IMR-90 (cell line): Measurements from ENCODE around the gene NRL. TPM values are rescaled to one million over a fixed set of nuclear protein-coding genes. Genes with fewer than 3 reads are reported as not detected.

Experiments used
- ATAC-seq: fragments of 200-7000 bp; cut with Tn5 transposase; 2 replicates; pipeline ENCODE4 v1.9.1; 2020; ENCODE audit warnings: low read depth, mild to moderate bottlenecking, moderate library complexity
- BruUV-seq: library from RNA; stranded (reverse); fragments of 400-500 nt; replicated peaks from 2 replicates; lab custom pipeline; 2021; lab: Mats Ljungman, UMichigan
- CTCF ChIA-PET: fragments of 300-600 bp; formaldehyde crosslinking; extraction: SDS; loops from one replicate; lab custom pipeline; 2021; ENCODE audit warnings: antibody characterized with exemption; lab: Yijun Ruan, JAX
- POLR2A ChIA-PET: fragments of 300-600 bp; sonication (Branson Sonifier 250); formaldehyde crosslinking; loops from one replicate; lab custom pipeline; 2022; ENCODE audit warnings: antibody characterized with exemption; ENCODE audit not compliant: unreplicated experiment; lab: Charles Lee
- DNase-seq: peaks from one replicate; pipeline ENCODE4 v3.0.0; 2013
- H2AFZ ChIP-seq: replicated peaks from 2 replicates; pipeline ENCODE3; 2013; ENCODE audit warnings: low read length, mild to moderate bottlenecking; ENCODE audit not compliant: poor library complexity
- H2AK5ac ChIP-seq: 2 replicates; pipeline ENCODE4 v1.6.1; 2013; ENCODE audit warnings: low read depth, low read length, inconsistent platforms
- H2AK9ac ChIP-seq: replicated peaks from 2 replicates; pipeline ENCODE3; 2013; ENCODE audit warnings: mild to moderate bottlenecking, low read depth, low read length, moderate library complexity; ENCODE audit not compliant: poor library complexity
- H2BK120ac ChIP-seq: 2 replicates; pipeline ENCODE4 v1.6.1; 2013; ENCODE audit warnings: low read depth, low read length, inconsistent platforms
- H2BK15ac ChIP-seq: 3 replicates; pipeline ENCODE4 v1.6.1; 2013; ENCODE audit warnings: low read depth, low read length, inconsistent platforms
- H2BK20ac ChIP-seq: 2 replicates; pipeline ENCODE4 v1.6.1; 2013; ENCODE audit warnings: low read depth, mild to moderate bottlenecking, inconsistent platforms, low read length, moderate library complexity
- H2BK5ac ChIP-seq: 2 replicates; pipeline ENCODE4 v1.6.1; 2013; ENCODE audit warnings: mild to moderate bottlenecking, low read depth, low read length, inconsistent platforms; ENCODE audit not compliant: poor library complexity, severe bottlenecking
- H3K14ac ChIP-seq: replicated peaks from 2 replicates; pipeline ENCODE4 v1.6.1; 2013; ENCODE audit warnings: low read depth, low read length, inconsistent platforms
- H3K18ac ChIP-seq: 2 replicates; pipeline ENCODE4 v1.6.1; 2013; ENCODE audit warnings: low read depth, low read length, control low read depth
- H3K23ac ChIP-seq: 2 replicates; pipeline ENCODE4 v1.6.1; 2013; ENCODE audit warnings: low read depth, low read length, inconsistent platforms
- H3K27ac ChIP-seq: 2 replicates; pipeline ENCODE4 v1.5.1; 2013; ENCODE audit warnings: mild to moderate bottlenecking, control low read depth, low read length; ENCODE audit not compliant: insufficient read depth
- H3K27me3 ChIP-seq: 2 replicates; pipeline ENCODE4 v1.6.1; 2013; ENCODE audit warnings: low read length; ENCODE audit not compliant: control insufficient read depth, insufficient read depth
- H3K36me3 ChIP-seq: 2 replicates; pipeline ENCODE4 v1.6.1; 2013; ENCODE audit warnings: low read length, mixed read lengths; ENCODE audit not compliant: control insufficient read depth, insufficient read depth
- H3K4ac ChIP-seq: 2 replicates; pipeline ENCODE4 v1.6.1; 2013; ENCODE audit warnings: low read depth, low read length, inconsistent platforms
- H3K4me1 ChIP-seq: 2 replicates; pipeline ENCODE4 v1.6.1; 2013; ENCODE audit warnings: low read length, mixed read lengths; ENCODE audit not compliant: control insufficient read depth, insufficient read depth
- H3K4me2 ChIP-seq: 2 replicates; pipeline ENCODE4 v1.6.1; 2013; ENCODE audit warnings: low read depth, mild to moderate bottlenecking, control low read depth, low read length, moderate library complexity
- H3K4me3 ChIP-seq: 2 replicates; pipeline ENCODE4 v1.5.1; 2013; ENCODE audit warnings: low read depth, mild to moderate bottlenecking, control low read depth, low read length, moderate library complexity; ENCODE audit not compliant: insufficient read depth
- H3K56ac ChIP-seq: 2 replicates; pipeline ENCODE4 v1.6.1; 2013; ENCODE audit warnings: low read length, inconsistent platforms; ENCODE audit not compliant: insufficient read depth; ENCODE audit errors: extremely low read depth
- H3K79me1 ChIP-seq, 2 experiments: 2 replicates each; pipeline ENCODE4 v1.6.1; 2013; ENCODE audit warnings: low read length in 2 of 2, inconsistent platforms in 1 of 2, low read depth in 1 of 2
- H3K9ac ChIP-seq: 2 replicates; pipeline ENCODE4 v1.6.1; 2013; ENCODE audit warnings: low read depth, low read length, control low read depth
- H3K9me1 ChIP-seq: 2 replicates; pipeline ENCODE4 v1.6.1; 2013; ENCODE audit warnings: low read length, inconsistent platforms; ENCODE audit not compliant: insufficient read depth
- H3K9me3 ChIP-seq: 2 replicates; pipeline ENCODE4 v1.6.1; 2013; ENCODE audit warnings: low read length; ENCODE audit not compliant: control insufficient read depth, insufficient read depth
- H4K20me1 ChIP-seq: 2 replicates; pipeline ENCODE4 v1.6.1; 2013; ENCODE audit warnings: low read length, inconsistent platforms; ENCODE audit not compliant: insufficient read depth
- H4K5ac ChIP-seq: 2 replicates; pipeline ENCODE4 v1.6.1; 2013; ENCODE audit warnings: mild to moderate bottlenecking, low read depth, low read length, control low read depth
- H4K8ac ChIP-seq, 2 experiments: 2 replicates each; pipeline ENCODE4 v1.6.1; 2013; ENCODE audit warnings: low read depth in 2 of 2, low read length in 2 of 2, control low read depth in 1 of 2, inconsistent platforms in 1 of 2
- H4K91ac ChIP-seq: 2 replicates; pipeline ENCODE4 v1.6.1; 2013; ENCODE audit warnings: low read depth, low read length, inconsistent platforms; ENCODE audit not compliant: insufficient read depth
- NFE2L2 ChIP-seq: fragments of 150-350 bp; IDR thresholded peaks from 2 replicates; pipeline ENCODE4 v1.6.1; 2016; ENCODE audit warnings: low read depth, mild to moderate bottlenecking, low read length
- RFX5 ChIP-seq: IDR thresholded peaks from 2 replicates; pipeline ENCODE4 v1.8.0; 2012; ENCODE audit warnings: low read depth, mild to moderate bottlenecking, low read length, moderate library complexity
- USF2 ChIP-seq: fragments of 150-350 bp; IDR thresholded peaks from 2 replicates; pipeline ENCODE4 v1.6.1; 2017; ENCODE audit warnings: mild to moderate bottlenecking, antibody characterized with exemption, low read length, low read depth
- WGBS, 2 experiments: methylation state at CpG; one replicate each; pipeline versions ENCODE4 v1.1.5 to v1.1.7; 2013; ENCODE audit warnings: missing lambda C conversion rate in 2 of 2; ENCODE audit not compliant: insufficient read length in 1 of 2; ENCODE audit errors: extremely low coverage in 2 of 2; 5-methylcytosine and 5-hydroxymethylcytosine counted together
- dilution Hi-C: fragments of 300-500 bp; cut with HindIII; formaldehyde crosslinking; loops from one replicate; pipeline ENCODE4 v1.14.3; 2018; ENCODE audit warnings: low sequenced_read_pairs; ENCODE audit not compliant: unreplicated experiment
- in situ Hi-C: fragments of 300-500 bp; cut with MboI; formaldehyde crosslinking; loops from 3 replicates; pipeline ENCODE4 v1.14.3; 2019; ENCODE audit warnings: low sequenced_read_pairs, inconsistent platforms, mixed read lengths
- intact Hi-C: fragments of 100-400 bp; cut with micrococcal nuclease; formaldehyde crosslinking; loops from 2 replicates; pipeline ENCODE4 v1.10.0; 2022
- polyA plus RNA-seq, 3 experiments: library from polyadenylated mRNA; depleted of rRNA; stranded (reverse); fragments of >200 nt; gene quantifications; 2 replicates each; pipeline ENCODE4 v1.2.3, GENCODE V29; 2012; ENCODE audit warnings: low replicate concordance in 1 of 3
- total RNA-seq: library from RNA; depleted of rRNA; stranded (reverse); fragments of >200 nt; gene quantifications from 2 replicates; pipeline ENCODE4 v1.2.3, GENCODE V29; 2012

Gene NRL
- total and polyA plus RNA-seq, 2 of the 4 experiments (the other 2 are of a cell fraction), result 0.18 to 0.70 TPM

GRCh38 chr14:24159777-24160498, 45.2 kb upstream of the NRL start:
- Histone ChIP-seq H3K79me1 (peaks cover 17 to 39% of the 10 kb centered on the region in 2 experiments), H2AFZ (peak overlapping the region; percentile 44), H3K36me3 (peaks cover 66% of the 10 kb centered on the region), H3K14ac (no peak overlapping the region), H3K4me3 (no peak overlapping the region), H3K56ac (no peak overlapping the region), H3K23ac (no peak overlapping the region), H3K9me1 (peaks cover 5% of the 10 kb centered on the region), H4K91ac (no peak overlapping the region), H2BK5ac (peak overlapping the region; percentile 37), H2AK5ac (peak overlapping the region; percentile 24; the same call in 1 of the 2 replicates), H3K27ac (peak overlapping the region; percentile 8; the same call in 1 of the 2 replicates), H2BK120ac (no peak overlapping the region), H3K9me3 (no peaks in the 10 kb centered on the region), H2AK9ac (peak overlapping the region; percentile 57), H3K4me2 (no peak overlapping the region), H3K4ac (no peak overlapping the region), H4K8ac (no peak overlapping the region), H3K9ac (no peak overlapping the region), H3K4me1 (peaks cover 7% of the 10 kb centered on the region), H2BK15ac (no peak overlapping the region; the same call in 2 of the 3 replicates), H3K18ac (no peak overlapping the region), H4K20me1 (no peaks in the 10 kb centered on the region), H4K5ac (no peak overlapping the region), H3K27me3 (no peaks in the 10 kb centered on the region), H2BK20ac (no peak overlapping the region)
- CTCF ChIA-PET, result interaction anchor here (0.6 to 1.6 kb wide), 2 partner anchors 11 to 30 kb away, joined by 3 to 14 read pairs; partner anchors contain the start of gene RNF31
- intact Hi-C loops (no loop called here), in situ Hi-C loops (no loop called here), dilution Hi-C loops (no loop called here)
- no TSS peak for BruUV-seq
- DNase-seq (no peak), ATAC-seq (no peak)
- WGBS, 2 experiments, result 100% methylated on average over 1 of the region's 11 CpGs; no CpG with 5 or more reads in 1 of the 2 experiments
- POLR2A ChIA-PET, result no interaction called here
- TF ChIP-seq NFE2L2 (no peak), USF2 (no peak), RFX5 (no peak)
